Measurements from ENCODE around the gene KCNT2. TPM values are rescaled to one million over a fixed set of nuclear protein-coding genes. Genes with fewer than 3 reads are reported as not detected.

KCNT2 gene
- total and polyA plus RNA-seq, 2 donors (not counting 3 experiments of a cell fraction or from before 2014, with no cell fraction given): 0.46 to 1.6 TPM

DNA sequence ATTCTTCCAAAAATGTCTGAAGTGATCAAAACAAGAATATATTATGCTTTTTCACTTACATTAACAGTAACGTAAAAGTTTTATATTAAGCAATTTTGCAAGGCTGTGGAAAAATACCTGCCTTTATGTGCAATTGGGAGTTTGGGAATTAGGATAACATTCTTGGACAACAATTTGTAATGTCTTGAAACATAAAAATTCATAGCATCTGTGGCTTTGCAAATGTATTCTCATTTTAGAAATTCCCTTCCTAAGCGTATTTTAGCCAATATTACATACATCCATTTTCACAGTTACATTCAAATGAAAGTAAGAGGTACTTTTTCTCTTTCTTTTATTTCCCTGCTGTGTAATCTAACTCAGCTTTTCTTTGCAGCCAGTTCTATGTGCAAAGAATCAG is 30.2 kb upstream of the KCNT2 start:
- no TSS peak for BruUV-seq (replicated peaks)
- POLR2A ChIA-PET: no interaction called here

More for the DNA sequence above, 30.2 kb upstream of the KCNT2 start:
- intact Hi-C loops (cut with micrococcal nuclease) (no loop called here), dilution Hi-C loops (cut with MboI; ENCODE audit: extremely low pct_ligation_motif_present, low sequenced_read_pairs) (no loop called here)
- Histone ChIP-seq H3K4me1 (ENCODE audit: control insufficient read depth, extremely low read depth, insufficient read depth, low read length) (no peaks in the 10 kb centered on the region), H3K27me3 (ENCODE audit: control insufficient read depth in 2 of 2, insufficient read depth in 2 of 2, low read length in 2 of 2) (no peaks in the 10 kb centered on the region), H3K27ac (ENCODE audit: insufficient read depth, low read depth, low read length) (no peak overlapping the region), H3K36me3 (ENCODE audit: control insufficient read depth in 2 of 2, extremely low read depth in 1 of 2, insufficient read depth in 2 of 2, low read length in 2 of 2) (no peaks in the 10 kb centered on the region), H3K79me2 (ENCODE audit: control insufficient read depth, insufficient read depth, low read length) (no peaks in the 10 kb centered on the region), H3K9me3 (replicated peaks; ENCODE audit: control insufficient read depth, insufficient read depth, low read length) (no peaks in the 10 kb centered on the region), H4K20me1 (replicated peaks; ENCODE audit: control insufficient read depth, extremely low read depth, insufficient read depth, low read length) (no peaks in the 10 kb centered on the region), H3K4me3 (replicated peaks in 1 of 3; ENCODE audit: insufficient read depth in 1 of 3, low read depth in 1 of 3, low read length in 3 of 3) (no peak overlapping the region), H3K9ac (replicated peaks; ENCODE audit: extremely low read depth, insufficient read depth, low read length) (no peak overlapping the region), H3K4me2 (ENCODE audit: insufficient read depth, low read length) (no peak overlapping the region), H2AFZ (ENCODE audit: low read depth, low read length) (no peak overlapping the region), H3K9me1 (replicated peaks; ENCODE audit: control insufficient read depth, extremely low read depth, insufficient read depth, low read length) (no peaks in the 10 kb centered on the region)
- DNase-seq (ENCODE audit: low read depth, low spot score) (no peak), FAIRE-seq (no peak)
- CTCF ChIA-PET: interaction anchor here (0.7 to 0.8 kb wide), 2 partner anchors 14 to 265 kb away, joined by 4 read pairs; no protein-coding TSS in a partner anchor
- TF ChIP-seq EZH2 (IDR thresholded peaks at IDR 0.05; ENCODE audit: borderline replicate concordance, low read depth, low read length, severe bottlenecking): no peak
- TF ChIP-seq FOS (IDR thresholded peaks at IDR 0.05; ENCODE audit: borderline replicate concordance, insufficient read depth, low read length): no peak
- TF ChIP-seq GATA2 (IDR thresholded peaks at IDR 0.05; ENCODE audit: insufficient read depth, insufficient read length, low read depth, low read length): no peak
- no peak for TF ChIP-seq JUN (IDR thresholded peaks at IDR 0.05; ENCODE audit: borderline replicate concordance, insufficient read depth, insufficient read length, low read depth)
- TF ChIP-seq, protein P1, sequence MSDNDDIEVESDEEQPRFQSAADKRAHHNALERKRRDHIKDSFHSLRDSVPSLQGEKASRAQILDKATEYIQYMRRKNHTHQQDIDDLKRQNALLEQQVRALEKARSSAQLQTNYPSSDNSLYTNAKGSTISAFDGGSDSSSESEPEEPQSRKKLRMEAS (IDR thresholded peaks at IDR 0.05; ENCODE audit: insufficient read depth, insufficient read length): no peak
- TF ChIP-seq POLR2AphosphoS5 (IDR thresholded peaks at IDR 0.05; ENCODE audit: insufficient read depth, low read depth, low read length): no peak
- no peak for TF ChIP-seq POLR2A (IDR thresholded peaks at IDR 0.05; ENCODE audit: low read depth, low read length)
- TF ChIP-seq, protein P2, sequence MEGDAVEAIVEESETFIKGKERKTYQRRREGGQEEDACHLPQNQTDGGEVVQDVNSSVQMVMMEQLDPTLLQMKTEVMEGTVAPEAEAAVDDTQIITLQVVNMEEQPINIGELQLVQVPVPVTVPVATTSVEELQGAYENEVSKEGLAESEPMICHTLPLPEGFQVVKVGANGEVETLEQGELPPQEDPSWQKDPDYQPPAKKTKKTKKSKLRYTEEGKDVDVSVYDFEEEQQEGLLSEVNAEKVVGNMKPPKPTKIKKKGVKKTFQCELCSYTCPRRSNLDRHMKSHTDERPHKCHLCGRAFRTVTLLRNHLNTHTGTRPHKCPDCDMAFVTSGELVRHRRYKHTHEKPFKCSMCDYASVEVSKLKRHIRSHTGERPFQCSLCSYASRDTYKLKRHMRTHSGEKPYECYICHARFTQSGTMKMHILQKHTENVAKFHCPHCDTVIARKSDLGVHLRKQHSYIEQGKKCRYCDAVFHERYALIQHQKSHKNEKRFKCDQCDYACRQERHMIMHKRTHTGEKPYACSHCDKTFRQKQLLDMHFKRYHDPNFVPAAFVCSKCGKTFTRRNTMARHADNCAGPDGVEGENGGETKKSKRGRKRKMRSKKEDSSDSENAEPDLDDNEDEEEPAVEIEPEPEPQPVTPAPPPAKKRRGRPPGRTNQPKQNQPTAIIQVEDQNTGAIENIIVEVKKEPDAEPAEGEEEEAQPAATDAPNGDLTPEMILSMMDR (IDR thresholded peaks at IDR 0.05; ENCODE audit: extremely low read depth in 1 of 2, insufficient read depth in 1 of 2, low read depth in 1 of 2, low read length in 2 of 2): no peak
- TF ChIP-seq MYC (IDR thresholded peaks at IDR 0.05; ENCODE audit: low read depth, low read length): no peak
